ENCODE measurements around the gene OLA1. TPM values are rescaled to one million over a fixed set of nuclear protein-coding genes. Genes with fewer than 3 reads are reported as not detected.

OLA1 gene
- total and polyA plus RNA-seq, 9 of the 15 experiments (the other 6 are each of a cell fraction or from before 2014, with no cell fraction given), result 208 to 353 (median 225) TPM

DNA sequence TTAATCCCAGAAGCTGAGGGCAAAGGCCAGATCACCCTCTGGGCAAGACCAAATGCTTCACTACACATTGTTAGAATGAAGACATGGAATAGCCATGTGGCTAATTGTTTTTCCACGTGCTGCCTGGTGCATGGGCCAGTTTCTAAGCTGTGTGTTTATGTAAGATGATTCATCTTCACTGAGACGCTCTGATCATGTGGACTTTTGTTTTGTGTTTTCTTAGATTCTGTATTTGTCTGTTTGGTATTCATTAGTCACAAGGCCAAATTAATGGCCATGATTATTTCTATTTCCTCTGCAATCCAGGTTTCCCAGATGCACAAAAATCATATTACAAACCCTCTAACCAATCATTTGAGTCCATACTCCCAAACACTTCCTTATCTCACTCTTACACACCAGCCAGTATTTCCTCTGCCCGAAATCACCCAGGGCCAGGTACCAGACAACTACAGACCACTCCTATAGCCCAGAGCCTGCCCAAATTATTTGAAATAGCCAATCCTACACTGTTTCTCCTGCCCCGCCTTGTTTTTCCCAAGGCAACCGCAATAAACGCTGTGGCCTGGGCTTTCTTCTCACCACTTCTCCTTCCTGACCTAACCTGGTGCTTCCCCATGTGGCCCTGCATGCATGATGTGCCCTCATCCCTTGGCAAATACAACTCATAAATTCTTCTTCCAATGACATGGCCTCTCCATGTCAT lies 189.0 kb downstream of the OLA1 start (continued):
- TF ChIP-seq XRCC4 (IDR thresholded peaks at IDR 0.05; ENCODE audit: extremely low read depth, insufficient read depth, insufficient read length), result no peak
- TF ChIP-seq, protein P1, sequence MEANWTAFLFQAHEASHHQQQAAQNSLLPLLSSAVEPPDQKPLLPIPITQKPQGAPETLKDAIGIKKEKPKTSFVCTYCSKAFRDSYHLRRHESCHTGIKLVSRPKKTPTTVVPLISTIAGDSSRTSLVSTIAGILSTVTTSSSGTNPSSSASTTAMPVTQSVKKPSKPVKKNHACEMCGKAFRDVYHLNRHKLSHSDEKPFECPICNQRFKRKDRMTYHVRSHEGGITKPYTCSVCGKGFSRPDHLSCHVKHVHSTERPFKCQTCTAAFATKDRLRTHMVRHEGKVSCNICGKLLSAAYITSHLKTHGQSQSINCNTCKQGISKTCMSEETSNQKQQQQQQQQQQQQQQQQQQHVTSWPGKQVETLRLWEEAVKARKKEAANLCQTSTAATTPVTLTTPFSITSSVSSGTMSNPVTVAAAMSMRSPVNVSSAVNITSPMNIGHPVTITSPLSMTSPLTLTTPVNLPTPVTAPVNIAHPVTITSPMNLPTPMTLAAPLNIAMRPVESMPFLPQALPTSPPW (CRISPR knock-in tag; IDR thresholded peaks at IDR 0.05), result peak; percentile 40; the same call in 1 of the 2 replicates
- peak; percentile 45; the same call in 1 of the 2 replicates for TF ChIP-seq CREB1 (IDR thresholded peaks at IDR 0.05)
- no peak for TF ChIP-seq CREB1 (CRISPR knock-in tag; IDR thresholded peaks at IDR 0.05)
- TF ChIP-seq ZNF174 (CRISPR knock-in tag; IDR thresholded peaks at IDR 0.05), result no peak
- peak; percentile 12; the same call in 1 of the 2 replicates for TF ChIP-seq NFE2 (IDR thresholded peaks at IDR 0.05; ENCODE audit: low read depth)
- peak; percentile 23; the same call in 1 of the 2 replicates for TF ChIP-seq ESRRA (IDR thresholded peaks at IDR 0.05; ENCODE audit: borderline replicate concordance, low read depth)
- no peak for TF ChIP-seq RUNX1 (IDR thresholded peaks at IDR 0.05; ENCODE audit: low read depth)
- TF ChIP-seq, protein P2, sequence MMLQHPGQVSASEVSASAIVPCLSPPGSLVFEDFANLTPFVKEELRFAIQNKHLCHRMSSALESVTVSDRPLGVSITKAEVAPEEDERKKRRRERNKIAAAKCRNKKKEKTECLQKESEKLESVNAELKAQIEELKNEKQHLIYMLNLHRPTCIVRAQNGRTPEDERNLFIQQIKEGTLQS (IDR thresholded peaks at IDR 0.05), result peak; percentile 51
- TF ChIP-seq, protein P2 (CRISPR knock-in tag; conservative IDR thresholded peaks at IDR 0.05), result no peak; the same call in 1 of the 2 replicates
- no peak for TF ChIP-seq ZNF354B (CRISPR knock-in tag; IDR thresholded peaks at IDR 0.05)
- TF ChIP-seq FOXK2 (conservative IDR thresholded peaks at IDR 0.05 in 1 of 2, IDR thresholded peaks at IDR 0.05 in 1 of 2; ENCODE audit: low read depth in 2 of 2), result peak; percentile 54 to 62; a peak in 3 of 4 replicates
- peak; percentile 68 to 74; a peak in 2 of 4 replicates for TF ChIP-seq RCOR1 (IDR thresholded peaks at IDR 0.05; ENCODE audit: borderline replicate concordance in 1 of 2, low read depth in 2 of 2, low read length in 2 of 2)
- no peak for TF ChIP-seq ZNF696 (CRISPR knock-in tag; conservative IDR thresholded peaks at IDR 0.05)
- peak; percentile 67 for TF ChIP-seq ELF4 (CRISPR knock-in tag; IDR thresholded peaks at IDR 0.05)
- TF ChIP-seq, protein P3, sequence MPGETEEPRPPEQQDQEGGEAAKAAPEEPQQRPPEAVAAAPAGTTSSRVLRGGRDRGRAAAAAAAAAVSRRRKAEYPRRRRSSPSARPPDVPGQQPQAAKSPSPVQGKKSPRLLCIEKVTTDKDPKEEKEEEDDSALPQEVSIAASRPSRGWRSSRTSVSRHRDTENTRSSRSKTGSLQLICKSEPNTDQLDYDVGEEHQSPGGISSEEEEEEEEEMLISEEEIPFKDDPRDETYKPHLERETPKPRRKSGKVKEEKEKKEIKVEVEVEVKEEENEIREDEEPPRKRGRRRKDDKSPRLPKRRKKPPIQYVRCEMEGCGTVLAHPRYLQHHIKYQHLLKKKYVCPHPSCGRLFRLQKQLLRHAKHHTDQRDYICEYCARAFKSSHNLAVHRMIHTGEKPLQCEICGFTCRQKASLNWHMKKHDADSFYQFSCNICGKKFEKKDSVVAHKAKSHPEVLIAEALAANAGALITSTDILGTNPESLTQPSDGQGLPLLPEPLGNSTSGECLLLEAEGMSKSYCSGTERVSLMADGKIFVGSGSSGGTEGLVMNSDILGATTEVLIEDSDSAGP (CRISPR knock-in tag; IDR thresholded peaks at IDR 0.05), result no peak
- no peak; the same call in 1 of the 2 replicates for TF ChIP-seq ZNF263 (CRISPR knock-in tag; IDR thresholded peaks at IDR 0.05; ENCODE audit: borderline replicate concordance)
- no peak for TF ChIP-seq XRCC3 (IDR thresholded peaks at IDR 0.05)
- 0 out of 2 replicates have a peak, but pooled peaks have one; percentile 35 for TF ChIP-seq LARP7 (IDR thresholded peaks at IDR 0.05)
- TF ChIP-seq, protein P4, sequence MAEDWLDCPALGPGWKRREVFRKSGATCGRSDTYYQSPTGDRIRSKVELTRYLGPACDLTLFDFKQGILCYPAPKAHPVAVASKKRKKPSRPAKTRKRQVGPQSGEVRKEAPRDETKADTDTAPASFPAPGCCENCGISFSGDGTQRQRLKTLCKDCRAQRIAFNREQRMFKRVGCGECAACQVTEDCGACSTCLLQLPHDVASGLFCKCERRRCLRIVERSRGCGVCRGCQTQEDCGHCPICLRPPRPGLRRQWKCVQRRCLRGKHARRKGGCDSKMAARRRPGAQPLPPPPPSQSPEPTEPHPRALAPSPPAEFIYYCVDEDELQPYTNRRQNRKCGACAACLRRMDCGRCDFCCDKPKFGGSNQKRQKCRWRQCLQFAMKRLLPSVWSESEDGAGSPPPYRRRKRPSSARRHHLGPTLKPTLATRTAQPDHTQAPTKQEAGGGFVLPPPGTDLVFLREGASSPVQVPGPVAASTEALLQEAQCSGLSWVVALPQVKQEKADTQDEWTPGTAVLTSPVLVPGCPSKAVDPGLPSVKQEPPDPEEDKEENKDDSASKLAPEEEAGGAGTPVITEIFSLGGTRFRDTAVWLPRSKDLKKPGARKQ (CRISPR knock-in tag; IDR thresholded peaks at IDR 0.05), result no peak
- TF ChIP-seq ZNF121 (CRISPR knock-in tag; conservative IDR thresholded peaks at IDR 0.05), result peak; percentile 28; the same call in 1 of the 2 replicates
- no peak for TF ChIP-seq ZBED1 (IDR thresholded peaks at IDR 0.05)

Data from K562 (cell line).